ENCODE results near the gene NINJ1. TPM values are rescaled to one million over a fixed set of nuclear protein-coding genes. Genes with fewer than 3 reads are reported as not detected.

The NINJ1 gene
- total and polyA plus RNA-seq, 2 donors (not counting 1 experiment from before 2014, with no cell fraction given), result 7.2 to 59.9 TPM

GRCh38 chr9:93123561-93124283, 10.3 kb downstream of the NINJ1 start:
- Histone ChIP-seq H3K9me3 (ENCODE audit: control insufficient read depth, insufficient read depth, low read depth, low read length) (no peaks in the 10 kb centered on the region), H2AFZ (ENCODE audit: low read length) (no peak overlapping the region), H3K4me1 (ENCODE audit: control insufficient read depth, extremely low read depth, insufficient read depth, low read length) (peaks cover 5% of the 10 kb centered on the region), H3K36me3 (ENCODE audit: control insufficient read depth, insufficient read depth, low read length) (peaks cover 2% of the 10 kb centered on the region), H3K4me2 (ENCODE audit: extremely low read depth, insufficient read depth, low read length) (no peak overlapping the region), H3K27me3 (ENCODE audit: control insufficient read depth, insufficient read depth, low read length) (no peaks in the 10 kb centered on the region), H3K9ac (ENCODE audit: insufficient read depth, low read length) (no peak overlapping the region), H4K20me1 (ENCODE audit: control insufficient read depth, extremely low read depth, insufficient read depth, low read length) (no peaks in the 10 kb centered on the region), H3K4me3 (replicated peaks in 1 of 4; ENCODE audit: control extremely low read depth in 1 of 4, insufficient read depth in 1 of 4, low read depth in 3 of 4, low read length in 4 of 4) (no peak overlapping the region), H3K27ac (ENCODE audit: insufficient read depth, low read length) (no peak overlapping the region), H3K79me2 (ENCODE audit: control insufficient read depth, insufficient read depth, low read length) (no peaks in the 10 kb centered on the region)
- no peak for DNase-seq (ENCODE audit: low read depth in 2 of 2)
- no peak for TF ChIP-seq EZH2 (IDR thresholded peaks at IDR 0.05; ENCODE audit: low read length, missing control alignments)
- TF ChIP-seq CTCF (conservative IDR thresholded peaks at IDR 0.05 in 1 of 2, IDR thresholded peaks at IDR 0.05 in 1 of 2; ENCODE audit: low read depth in 1 of 2, low read length in 2 of 2), result no peak

GRCh38 chr9:93122721-93123221, 11.3 kb downstream of the NINJ1 start:
- Histone ChIP-seq H2AFZ (ENCODE audit: low read length) (no peak overlapping the region), H3K4me3 (replicated peaks in 1 of 4; ENCODE audit: control extremely low read depth in 1 of 4, insufficient read depth in 1 of 4, low read depth in 3 of 4, low read length in 4 of 4) (no peak overlapping the region), H3K9me3 (ENCODE audit: control insufficient read depth, insufficient read depth, low read depth, low read length) (no peaks in the 10 kb centered on the region), H3K4me1 (ENCODE audit: control insufficient read depth, extremely low read depth, insufficient read depth, low read length) (peaks cover 5% of the 10 kb centered on the region), H3K36me3 (ENCODE audit: control insufficient read depth, insufficient read depth, low read length) (peaks cover 2% of the 10 kb centered on the region), H4K20me1 (ENCODE audit: control insufficient read depth, extremely low read depth, insufficient read depth, low read length) (no peaks in the 10 kb centered on the region), H3K9ac (ENCODE audit: insufficient read depth, low read length) (no peak overlapping the region), H3K4me2 (ENCODE audit: extremely low read depth, insufficient read depth, low read length) (no peak overlapping the region), H3K27me3 (ENCODE audit: control insufficient read depth, insufficient read depth, low read length) (no peaks in the 10 kb centered on the region), H3K79me2 (ENCODE audit: control insufficient read depth, insufficient read depth, low read length) (no peaks in the 10 kb centered on the region), H3K27ac (ENCODE audit: insufficient read depth, low read length) (no peak overlapping the region)
- TF ChIP-seq CTCF (conservative IDR thresholded peaks at IDR 0.05 in 1 of 2, IDR thresholded peaks at IDR 0.05 in 1 of 2; ENCODE audit: low read depth in 1 of 2, low read length in 2 of 2), result no peak
- TF ChIP-seq EZH2 (IDR thresholded peaks at IDR 0.05; ENCODE audit: low read length, missing control alignments), result no peak
- no peak for DNase-seq (ENCODE audit: low read depth in 2 of 2)

- no peaks in the 10 kb centered on the region for H3K9me3 ChIP-seq (ENCODE audit: control insufficient read depth, insufficient read depth, low read depth, low read length)
- peaks cover 5% of the 10 kb centered on the region for H3K4me1 ChIP-seq (ENCODE audit: control insufficient read depth, extremely low read depth, insufficient read depth, low read length)
- TF ChIP-seq CTCF (conservative IDR thresholded peaks at IDR 0.05 in 1 of 2, IDR thresholded peaks at IDR 0.05 in 1 of 2; ENCODE audit: low read depth in 1 of 2, low read length in 2 of 2), result no peak
- no peak for TF ChIP-seq EZH2 (IDR thresholded peaks at IDR 0.05; ENCODE audit: low read length, missing control alignments)
- H3K36me3 ChIP-seq (ENCODE audit: control insufficient read depth, insufficient read depth, low read length), result peaks cover 2% of the 10 kb centered on the region
- no peak overlapping the region for H3K4me2 ChIP-seq (ENCODE audit: extremely low read depth, insufficient read depth, low read length)
- no peaks in the 10 kb centered on the region for H3K79me2 ChIP-seq (ENCODE audit: control insufficient read depth, insufficient read depth, low read length)
- H4K20me1 ChIP-seq (ENCODE audit: control insufficient read depth, extremely low read depth, insufficient read depth, low read length), result no peaks in the 10 kb centered on the region
- H2AFZ ChIP-seq (ENCODE audit: low read length), result no peak overlapping the region
- H3K9ac ChIP-seq (ENCODE audit: insufficient read depth, low read length), result no peak overlapping the region
- H3K27me3 ChIP-seq (ENCODE audit: control insufficient read depth, insufficient read depth, low read length), result no peaks in the 10 kb centered on the region
- H3K27ac ChIP-seq (ENCODE audit: insufficient read depth, low read length), result no peak overlapping the region
- no peak for DNase-seq (ENCODE audit: low read depth in 2 of 2)
- H3K4me3 ChIP-seq (replicated peaks in 1 of 4; ENCODE audit: control extremely low read depth in 1 of 4, insufficient read depth in 1 of 4, low read depth in 3 of 4, low read length in 4 of 4), result no peak overlapping the region
Measured at GRCh38 chr9:93121316-93122241, 12.5 kb downstream of the NINJ1 start.
